Loucy (cell line): Measurements from ENCODE around the gene PRKCG.
A peak's percentile ranks its signal among the peaks of the same experiment; 100 is the strongest.
"Not testable (repeated sequence)": the region's sequence is repeated elsewhere in the genome, so short reads cannot be mapped to it uniquely, and the experiment has no call there.

ENCODE experiments used
- H2AFZ ChIP-seq: fragments of 200-600 bp; sonication (generic); 2 replicates; pipeline ENCODE4 v1.6.0; 2016; ENCODE audit warnings: antibody characterized with exemption, mild to moderate bottlenecking, low read length, moderate library complexity
- H3F3A ChIP-seq: fragments of 200-600 bp; 2 replicates; pipeline ENCODE4 v1.6.0; 2016; ENCODE audit warnings: antibody characterized with exemption, low read depth, mild to moderate bottlenecking
- H3K27me3 ChIP-seq: fragments of 200-600 bp; sonication (generic); 2 replicates; pipeline ENCODE4 v1.6.1; 2014; ENCODE audit warnings: low read length, mild to moderate bottlenecking; ENCODE audit not compliant: insufficient read depth, poor library complexity, severe bottlenecking
- H3K36me3 ChIP-seq: fragments of 200-600 bp; sonication (generic); 2 replicates; pipeline ENCODE4 v1.6.1; 2016; ENCODE audit warnings: low read length; ENCODE audit not compliant: insufficient read depth
- H3K4me1 ChIP-seq: fragments of 200-600 bp; sonication (generic); 2 replicates; pipeline ENCODE4 v1.5.1; 2014; ENCODE audit warnings: low read length, mild to moderate bottlenecking; ENCODE audit not compliant: insufficient read depth, poor library complexity, severe bottlenecking
- H3K4me2 ChIP-seq: fragments of 200-600 bp; sonication (generic); 2 replicates; pipeline ENCODE4 v1.6.0; 2014; ENCODE audit warnings: antibody characterized with exemption, low read length, low read depth, mild to moderate bottlenecking; ENCODE audit not compliant: poor library complexity, severe bottlenecking
- H3K4me3 ChIP-seq: fragments of 200-600 bp; sonication (generic); 2 replicates; pipeline ENCODE4 v1.5.1; 2014; ENCODE audit warnings: low read length, mild to moderate bottlenecking, mixed read lengths; ENCODE audit not compliant: poor library complexity, severe bottlenecking
- H3K79me2 ChIP-seq: fragments of 200-600 bp; sonication (generic); 2 replicates; pipeline ENCODE4 v1.6.1; 2014; ENCODE audit warnings: low read length; ENCODE audit not compliant: insufficient read depth
- H3K9ac ChIP-seq: fragments of 200-600 bp; sonication (generic); 2 replicates; pipeline ENCODE4 v1.6.0; 2014; ENCODE audit warnings: mild to moderate bottlenecking, low read depth, low read length, moderate library complexity; ENCODE audit not compliant: poor library complexity, severe bottlenecking
- H3K9me2 ChIP-seq: fragments of 200-600 bp; sonication (generic); replicated peaks from 2 replicates; pipeline ENCODE4 v1.6.1; 2016; ENCODE audit warnings: low read depth, low read length, mixed read lengths
- H3K9me3 ChIP-seq: fragments of 200-600 bp; sonication (generic); 2 replicates; pipeline ENCODE4 v1.6.1; 2014; ENCODE audit warnings: mild to moderate bottlenecking, antibody characterized with exemption, low read length, low read depth; ENCODE audit not compliant: insufficient read depth
- H4K20me1 ChIP-seq: fragments of 200-600 bp; sonication (generic); 2 replicates; pipeline ENCODE4 v1.6.0; 2014; ENCODE audit warnings: antibody characterized with exemption, low read length, mild to moderate bottlenecking; ENCODE audit not compliant: insufficient read depth, poor library complexity, severe bottlenecking
- EZH2phosphoT487 ChIP-seq: fragments of 200-600 bp; IDR thresholded peaks from 2 replicates; pipeline ENCODE4 v1.6.1; 2018; ENCODE audit warnings: antibody characterized with exemption, mild to moderate bottlenecking, moderate library complexity, borderline replicate concordance
- TF ChIP-seq, protein P1 (sequence below): fragments of 200-600 bp; sonication (generic); conservative IDR thresholded peaks from 2 replicates; pipeline ENCODE4 v1.5.1; 2014; ENCODE audit warnings: mild to moderate bottlenecking, antibody characterized with exemption, low read length

The PRKCG gene

DNA sequence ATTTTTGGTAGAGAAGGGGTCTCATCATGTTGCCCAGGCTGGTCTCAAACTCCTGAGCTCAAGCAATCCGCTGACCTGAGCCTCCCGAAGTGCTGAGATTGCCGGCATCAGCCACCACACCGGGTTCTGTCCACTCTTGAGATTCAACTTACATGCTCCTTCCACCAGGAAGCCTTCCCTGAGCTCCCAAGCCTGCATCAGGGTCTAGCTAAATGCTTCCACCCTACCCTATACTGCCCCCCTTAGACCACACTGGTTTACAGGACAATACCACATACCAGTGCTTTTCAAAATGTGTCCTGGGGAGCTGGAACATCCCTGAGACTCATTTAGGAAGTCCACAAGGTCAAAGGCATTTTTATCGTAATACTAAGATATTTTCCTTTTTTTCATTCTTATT lies 65.6 kb downstream of the PRKCG start:
- Histone ChIP-seq H3K9me3 (no peaks in the 10 kb centered on the region), H3K4me2 (no peak overlapping the region), H3K79me2 (no peaks in the 10 kb centered on the region), H3K4me1 (no peaks in the 10 kb centered on the region), H3K9ac (no peak overlapping the region), H4K20me1 (no peaks in the 10 kb centered on the region), H3K27me3 (no peaks in the 10 kb centered on the region), H3K4me3 (no peak overlapping the region), H2AFZ (no peak overlapping the region), H3K36me3 (no peaks in the 10 kb centered on the region), H3K9me2 (no peaks in the 10 kb centered on the region), H3F3A (no peaks in the 10 kb centered on the region)
- no peak for TF ChIP-seq EZH2phosphoT487
- TF ChIP-seq, protein P1, sequence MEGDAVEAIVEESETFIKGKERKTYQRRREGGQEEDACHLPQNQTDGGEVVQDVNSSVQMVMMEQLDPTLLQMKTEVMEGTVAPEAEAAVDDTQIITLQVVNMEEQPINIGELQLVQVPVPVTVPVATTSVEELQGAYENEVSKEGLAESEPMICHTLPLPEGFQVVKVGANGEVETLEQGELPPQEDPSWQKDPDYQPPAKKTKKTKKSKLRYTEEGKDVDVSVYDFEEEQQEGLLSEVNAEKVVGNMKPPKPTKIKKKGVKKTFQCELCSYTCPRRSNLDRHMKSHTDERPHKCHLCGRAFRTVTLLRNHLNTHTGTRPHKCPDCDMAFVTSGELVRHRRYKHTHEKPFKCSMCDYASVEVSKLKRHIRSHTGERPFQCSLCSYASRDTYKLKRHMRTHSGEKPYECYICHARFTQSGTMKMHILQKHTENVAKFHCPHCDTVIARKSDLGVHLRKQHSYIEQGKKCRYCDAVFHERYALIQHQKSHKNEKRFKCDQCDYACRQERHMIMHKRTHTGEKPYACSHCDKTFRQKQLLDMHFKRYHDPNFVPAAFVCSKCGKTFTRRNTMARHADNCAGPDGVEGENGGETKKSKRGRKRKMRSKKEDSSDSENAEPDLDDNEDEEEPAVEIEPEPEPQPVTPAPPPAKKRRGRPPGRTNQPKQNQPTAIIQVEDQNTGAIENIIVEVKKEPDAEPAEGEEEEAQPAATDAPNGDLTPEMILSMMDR, result peak; percentile 41

DNA sequence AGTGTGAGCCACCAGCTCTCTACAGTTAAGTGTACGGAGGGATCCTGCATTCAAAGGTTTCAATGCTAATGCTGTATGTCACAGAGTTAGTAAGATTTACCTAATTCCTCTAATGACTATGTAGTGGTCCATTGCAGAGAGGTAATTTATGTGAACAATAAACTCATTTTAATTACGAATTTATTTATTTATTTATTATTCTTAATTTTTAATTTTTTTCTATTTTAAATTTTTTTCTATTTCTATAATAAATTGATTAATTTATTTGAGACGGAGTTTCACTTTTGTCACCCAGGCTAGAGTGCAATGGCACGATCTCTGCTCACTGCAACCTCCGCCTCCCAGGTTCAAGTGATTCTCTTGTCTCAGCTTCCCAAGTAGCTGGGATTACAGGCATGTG lies 66.6 kb downstream of the PRKCG start:
- H3K9me3 ChIP-seq, H3K4me1 ChIP-seq, H3K36me3 ChIP-seq, H3K4me3 ChIP-seq, H3K9ac ChIP-seq, H3K4me2 ChIP-seq, H3K79me2 ChIP-seq, H3K9me2 ChIP-seq, H2AFZ ChIP-seq, H3K27me3 ChIP-seq, H4K20me1 ChIP-seq, H3F3A ChIP-seq: not testable (repeated sequence)

DNA sequence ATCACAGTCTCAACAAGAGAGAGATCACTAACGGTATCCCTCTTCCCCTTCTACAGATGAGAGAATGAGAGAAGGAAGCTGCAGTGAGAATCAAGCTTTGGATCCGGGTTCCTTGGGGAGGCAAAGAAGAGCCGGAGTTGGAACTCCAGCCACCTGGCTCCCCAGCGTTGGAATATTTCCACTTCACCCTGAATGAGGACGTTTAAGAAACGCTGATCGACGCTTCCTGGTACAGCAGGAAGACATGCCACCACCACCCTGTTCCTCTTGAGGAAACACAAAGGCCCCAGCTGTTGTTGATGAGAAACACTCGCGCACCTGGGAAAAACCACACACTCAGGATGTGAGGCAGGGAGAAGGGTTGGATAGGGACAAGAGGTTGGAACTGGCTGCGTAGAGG lies 69.4 kb downstream of the PRKCG start:
- H3K4me1 ChIP-seq, result no peaks in the 10 kb centered on the region
- no peak overlapping the region for H3K9ac ChIP-seq
- H3F3A ChIP-seq, result no peaks in the 10 kb centered on the region
- no peaks in the 10 kb centered on the region for H4K20me1 ChIP-seq
- H3K4me3 ChIP-seq, result no peak overlapping the region
- no peaks in the 10 kb centered on the region for H3K9me2 ChIP-seq
- H3K9me3 ChIP-seq, result no peaks in the 10 kb centered on the region
- TF ChIP-seq, protein P1, result no peak
- no peak for TF ChIP-seq EZH2phosphoT487
- no peaks in the 10 kb centered on the region for H3K79me2 ChIP-seq
- no peaks in the 10 kb centered on the region for H3K36me3 ChIP-seq
- no peak overlapping the region for H2AFZ ChIP-seq
- H3K4me2 ChIP-seq, result no peak overlapping the region
- H3K27me3 ChIP-seq, result no peaks in the 10 kb centered on the region

DNA sequence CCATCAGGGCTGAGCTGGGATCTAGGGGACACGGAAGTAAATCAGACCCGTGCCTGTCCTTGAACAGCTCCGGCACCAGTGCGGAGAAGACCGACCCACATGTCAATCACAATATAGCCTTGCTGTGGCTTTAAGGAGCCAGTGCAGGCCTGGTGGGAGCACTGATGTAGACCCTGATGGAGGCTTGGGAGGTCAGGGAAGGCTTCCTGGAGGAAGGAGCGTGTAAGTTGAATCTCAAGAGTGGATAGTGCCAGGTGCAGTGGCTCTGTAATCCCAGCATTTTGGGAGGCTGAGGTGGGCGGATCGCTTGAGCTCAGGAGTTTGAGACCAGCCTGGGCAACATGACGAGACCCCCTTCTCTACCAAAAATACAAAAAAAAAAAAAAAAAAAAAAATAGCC lies 70.0 kb downstream of the PRKCG start:
- H3K9ac ChIP-seq, result no peak overlapping the region
- no peak overlapping the region for H2AFZ ChIP-seq
- H3K4me3 ChIP-seq, result no peak overlapping the region
- H3F3A ChIP-seq, result no peaks in the 10 kb centered on the region
- no peaks in the 10 kb centered on the region for H3K9me2 ChIP-seq
- no peaks in the 10 kb centered on the region for H4K20me1 ChIP-seq
- H3K27me3 ChIP-seq, result no peaks in the 10 kb centered on the region
- H3K79me2 ChIP-seq, result no peaks in the 10 kb centered on the region
- H3K9me3 ChIP-seq, result no peaks in the 10 kb centered on the region
- no peak for TF ChIP-seq EZH2phosphoT487
- no peaks in the 10 kb centered on the region for H3K36me3 ChIP-seq
- H3K4me1 ChIP-seq, result no peaks in the 10 kb centered on the region
- H3K4me2 ChIP-seq, result no peak overlapping the region
